GM12801 (cell line): ENCODE data around the gene UST.

Experiments
- TF ChIP-seq, protein P1 (sequence below): IDR thresholded peaks from one replicate; pipeline ENCODE4 v1.5.1; 2011; ENCODE audit warnings: control low read depth; ENCODE audit not compliant: insufficient read length; ENCODE audit errors: extremely low read depth

UST gene

DNA sequence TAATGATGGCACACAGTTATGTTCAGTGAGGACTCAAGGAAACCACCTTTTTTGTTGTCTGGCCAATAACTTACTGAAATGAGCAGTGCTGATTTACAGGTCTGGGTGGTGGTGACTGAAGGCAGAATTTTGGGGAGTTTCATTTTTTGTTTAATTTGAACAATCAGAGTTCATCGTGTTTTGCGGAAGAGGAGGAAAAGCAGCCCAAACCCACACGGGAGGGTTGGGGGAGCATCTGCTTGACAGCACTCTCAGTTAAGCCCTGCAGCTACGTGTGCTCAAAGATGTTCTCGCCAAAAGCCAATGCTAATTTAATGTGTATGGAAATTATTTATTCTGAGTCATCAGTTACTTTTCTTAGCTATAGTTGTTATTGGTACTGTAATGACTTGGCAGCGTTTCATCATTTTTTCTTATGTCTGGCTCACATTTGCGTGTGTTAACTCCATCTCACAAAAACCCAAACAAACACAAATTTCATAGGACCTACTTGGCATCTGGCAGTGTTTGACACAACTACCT is 89.2 kb downstream of the UST start:
- TF ChIP-seq, protein P1, sequence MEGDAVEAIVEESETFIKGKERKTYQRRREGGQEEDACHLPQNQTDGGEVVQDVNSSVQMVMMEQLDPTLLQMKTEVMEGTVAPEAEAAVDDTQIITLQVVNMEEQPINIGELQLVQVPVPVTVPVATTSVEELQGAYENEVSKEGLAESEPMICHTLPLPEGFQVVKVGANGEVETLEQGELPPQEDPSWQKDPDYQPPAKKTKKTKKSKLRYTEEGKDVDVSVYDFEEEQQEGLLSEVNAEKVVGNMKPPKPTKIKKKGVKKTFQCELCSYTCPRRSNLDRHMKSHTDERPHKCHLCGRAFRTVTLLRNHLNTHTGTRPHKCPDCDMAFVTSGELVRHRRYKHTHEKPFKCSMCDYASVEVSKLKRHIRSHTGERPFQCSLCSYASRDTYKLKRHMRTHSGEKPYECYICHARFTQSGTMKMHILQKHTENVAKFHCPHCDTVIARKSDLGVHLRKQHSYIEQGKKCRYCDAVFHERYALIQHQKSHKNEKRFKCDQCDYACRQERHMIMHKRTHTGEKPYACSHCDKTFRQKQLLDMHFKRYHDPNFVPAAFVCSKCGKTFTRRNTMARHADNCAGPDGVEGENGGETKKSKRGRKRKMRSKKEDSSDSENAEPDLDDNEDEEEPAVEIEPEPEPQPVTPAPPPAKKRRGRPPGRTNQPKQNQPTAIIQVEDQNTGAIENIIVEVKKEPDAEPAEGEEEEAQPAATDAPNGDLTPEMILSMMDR = no peak

DNA sequence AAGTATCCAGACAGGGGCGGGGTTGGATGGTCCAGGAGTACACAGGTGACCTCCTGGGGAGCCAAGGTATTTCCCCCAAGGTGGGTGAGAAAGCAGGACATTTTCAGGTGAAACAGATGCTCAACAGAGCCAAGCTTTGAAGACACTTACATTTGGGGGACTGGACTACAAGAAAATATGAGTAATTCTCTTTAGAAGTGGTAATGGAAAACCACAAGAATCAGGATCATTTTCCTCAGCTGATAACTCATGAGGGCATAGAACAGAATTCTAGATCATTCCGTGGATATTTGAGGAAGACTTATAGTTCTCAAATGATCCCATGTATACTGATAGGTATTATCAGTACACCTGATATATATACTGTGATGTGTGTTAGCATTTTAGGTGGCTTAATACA is 89.9 kb downstream of the UST start:
- TF ChIP-seq, protein P1 = no peak

DNA sequence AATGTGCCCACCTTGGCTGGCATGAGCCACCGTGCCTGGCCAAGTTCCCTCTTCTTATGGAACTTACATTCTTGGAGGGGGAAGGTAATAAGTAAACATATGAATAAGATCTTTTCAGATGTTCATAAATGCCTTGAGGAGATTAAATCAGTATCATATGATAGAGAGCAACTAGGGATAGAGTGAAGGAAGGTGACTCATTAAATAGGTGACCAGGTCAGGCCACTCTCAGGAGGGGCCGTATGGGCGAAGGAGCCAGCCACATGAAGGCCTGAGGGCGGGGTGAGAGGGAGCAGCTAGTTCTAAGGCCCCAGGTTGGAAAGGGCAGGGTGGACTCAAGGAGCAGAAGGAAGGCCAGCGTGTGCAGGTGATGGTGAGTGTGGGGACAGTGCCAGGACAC is 91.1 kb downstream of the UST start:
- TF ChIP-seq, protein P1 = no peak

DNA sequence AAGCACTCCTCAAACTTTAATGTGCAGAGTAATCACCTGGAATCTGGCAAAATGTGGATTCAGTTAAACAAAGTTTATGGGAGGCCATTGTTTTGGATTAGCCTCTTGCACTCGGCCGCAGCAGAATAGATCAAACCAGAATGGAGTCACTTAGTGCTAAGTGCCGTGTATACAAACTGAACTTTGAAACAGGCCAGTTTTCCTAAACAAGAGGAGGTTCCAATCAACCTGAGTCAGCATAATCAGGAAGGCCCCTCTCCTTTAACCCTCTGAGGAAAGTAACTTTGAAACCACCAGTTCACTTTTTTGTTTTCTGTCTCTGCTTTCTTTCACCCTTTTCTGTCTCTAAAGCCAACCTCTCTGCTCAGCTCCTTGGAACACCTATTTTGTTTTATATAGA is 92.2 kb downstream of the UST start:
- TF ChIP-seq, protein P1 = no peak

DNA sequence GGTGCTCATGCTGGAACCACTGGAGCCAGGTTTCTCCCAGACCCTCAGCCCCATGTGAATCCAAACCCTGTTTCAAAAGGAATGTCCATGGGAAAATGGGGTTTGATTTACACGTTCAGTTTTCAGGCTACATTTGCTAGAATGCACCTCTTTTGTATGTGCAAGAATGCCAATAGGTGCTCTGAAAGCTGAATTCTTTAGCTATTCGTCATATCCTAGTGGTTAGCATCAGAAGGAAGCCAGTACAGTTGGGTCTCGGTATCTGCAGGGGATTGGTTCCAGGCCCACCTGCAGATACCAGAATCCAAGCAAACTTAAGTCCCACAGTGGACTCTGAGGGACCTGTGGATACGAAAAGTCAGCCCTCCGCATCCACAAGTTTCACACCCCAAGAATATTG is 93.4 kb downstream of the UST start:
- TF ChIP-seq, protein P1 = no peak

DNA sequence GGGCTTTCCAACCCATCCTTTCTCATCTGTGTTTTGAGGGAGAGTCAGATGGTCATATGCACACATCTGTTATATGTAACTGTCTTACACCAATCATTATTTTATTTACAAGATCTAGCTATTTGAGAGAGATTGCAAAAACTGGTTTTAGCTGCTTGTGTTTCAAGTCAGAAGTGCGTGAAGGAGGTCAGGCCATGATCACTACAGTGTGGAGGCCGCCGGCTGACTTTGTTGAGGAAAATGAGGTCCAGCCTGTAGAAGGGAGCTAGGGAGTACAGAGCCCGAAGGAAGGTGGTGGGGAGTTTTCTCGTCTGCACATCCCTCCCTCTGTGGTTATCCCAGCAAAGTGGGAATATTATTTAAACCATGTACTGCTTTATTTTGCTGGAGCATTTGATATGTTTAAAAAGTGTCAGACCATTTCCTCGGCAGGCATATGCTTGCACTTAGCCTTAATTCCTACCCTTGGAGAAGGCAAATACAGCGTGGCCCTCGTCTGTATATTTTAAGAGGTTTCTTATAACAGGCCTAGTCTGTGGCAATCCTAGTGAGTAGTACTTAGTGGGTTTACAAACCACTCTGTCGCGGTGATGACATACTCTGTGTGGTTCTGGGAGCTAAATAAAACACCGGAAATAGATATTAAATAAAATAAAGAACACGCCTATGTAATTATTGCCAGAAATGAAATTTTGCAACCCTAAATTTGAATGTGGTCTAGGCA is 95.6 kb downstream of the UST start:
- TF ChIP-seq, protein P1 = no peak

DNA sequence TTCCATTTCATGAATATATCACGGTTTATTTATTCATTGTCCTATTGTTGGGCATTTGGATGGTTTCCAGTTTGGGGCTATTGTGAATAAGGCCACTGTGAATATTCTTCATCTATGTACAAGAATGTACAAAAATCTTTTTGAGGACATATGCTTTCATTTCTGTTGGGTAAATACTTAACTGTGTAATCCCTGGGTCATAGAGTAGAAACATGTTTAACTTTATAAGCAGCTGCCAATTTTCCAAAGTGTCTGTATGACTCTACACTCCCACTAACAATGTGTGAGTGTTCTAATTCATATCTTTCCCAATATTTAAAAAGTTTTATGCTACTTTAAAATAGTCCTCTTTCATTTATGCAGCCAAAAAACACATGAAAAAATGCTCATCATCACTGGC is 98.6 kb downstream of the UST start:
- TF ChIP-seq, protein P1 = no peak
